Ecto neural progenitor cell (in vitro differentiated cells): ENCODE data around the gene NR3C2.

Source experiments
- DNase-seq: peaks from one replicate; pipeline ENCODE4 v3.0.0-alpha.2; 2018; ENCODE audit warnings: low spot score

The NR3C2 gene

GRCh38 chr4:148072789-148073188 is 369.4 kb downstream of the NR3C2 start:
- no peak for DNase-seq

- no peak for DNase-seq
Measured at GRCh38 chr4:148071009-148071408, 371.2 kb downstream of the NR3C2 start.

- no peak for DNase-seq
Measured at GRCh38 chr4:148069895-148070178, 372.4 kb downstream of the NR3C2 start.

- no peak for DNase-seq
Measured at GRCh38 chr4:148069086-148069894, 372.9 kb downstream of the NR3C2 start.

GRCh38 chr4:148068065-148068911 is 373.9 kb downstream of the NR3C2 start:
- no peak for DNase-seq

GRCh38 chr4:148067301-148067916 is 374.8 kb downstream of the NR3C2 start:
- DNase-seq = no peak

GRCh38 chr4:148065075-148065474 is 377.1 kb downstream of the NR3C2 start:
- no peak for DNase-seq

GRCh38 chr4:148064451-148064850 is 377.8 kb downstream of the NR3C2 start:
- DNase-seq = no peak

- no peak for DNase-seq
Measured at GRCh38 chr4:148062301-148062950, 379.8 kb downstream of the NR3C2 start.

GRCh38 chr4:148061795-148062194 is 380.4 kb downstream of the NR3C2 start:
- DNase-seq = no peak

- no peak for DNase-seq
Measured at GRCh38 chr4:148061141-148061481, 381.1 kb downstream of the NR3C2 start.

- DNase-seq = no peak
Measured at GRCh38 chr4:148060264-148061140, 381.7 kb downstream of the NR3C2 start.

GRCh38 chr4:148059617-148060180 is 382.5 kb downstream of the NR3C2 start:
- no peak for DNase-seq

- DNase-seq = no peak
Measured at GRCh38 chr4:148057984-148058859, 384.0 kb downstream of the NR3C2 start.

- DNase-seq = no peak
Measured at GRCh38 chr4:148057516-148057915, 384.7 kb downstream of the NR3C2 start.

- DNase-seq = no peak
Measured at GRCh38 chr4:148056879-148057278, 385.3 kb downstream of the NR3C2 start.

GRCh38 chr4:148055844-148056243 is 386.4 kb downstream of the NR3C2 start:
- no peak for DNase-seq

GRCh38 chr4:148054275-148054674 is 387.9 kb downstream of the NR3C2 start:
- DNase-seq = no peak

- DNase-seq = no peak
Measured at GRCh38 chr4:148053298-148054003, 388.8 kb downstream of the NR3C2 start.

GRCh38 chr4:148052448-148052847 is 389.8 kb downstream of the NR3C2 start:
- DNase-seq = no peak
